Activated T-cell treated with anti-CD3 and anti-CD28 coated beads, Interleukin-2, amount 50 U/mL, for 1 hour (primary cell): Measurements from ENCODE around the gene TBCA.
"Not testable (repeated sequence)": the region's sequence is repeated elsewhere in the genome, so short reads cannot be mapped to it uniquely, and the experiment has no call there.

Experiments used
- DNase-seq: peaks from one replicate; pipeline ENCODE4 v3.0.0-alpha.2; 2020

TBCA gene

GRCh38 chr5:77699569-77699968, 76.6 kb downstream of the TBCA start:
- not testable (repeated sequence) for DNase-seq

- no peak for DNase-seq
Measured at GRCh38 chr5:77698920-77699319, 77.2 kb downstream of the TBCA start.

- DNase-seq: no peak
Measured at GRCh38 chr5:77697692-77698091, 78.4 kb downstream of the TBCA start.

- DNase-seq: no peak
Measured at GRCh38 chr5:77696120-77696519, 80.0 kb downstream of the TBCA start.

- no peak for DNase-seq
Measured at GRCh38 chr5:77693913-77694312, 82.2 kb downstream of the TBCA start.

GRCh38 chr5:77683171-77683732, 92.9 kb downstream of the TBCA start:
- no peak for DNase-seq

- no peak for DNase-seq
Measured at GRCh38 chr5:77670526-77670925, 105.6 kb downstream of the TBCA start.

GRCh38 chr5:77669677-77670076, 106.5 kb downstream of the TBCA start:
- DNase-seq: no peak

GRCh38 chr5:77663090-77663863, 112.9 kb downstream of the TBCA start:
- DNase-seq: no peak

- no peak for DNase-seq
Measured at GRCh38 chr5:77662635-77663034, 113.5 kb downstream of the TBCA start.

GRCh38 chr5:77658662-77659061, 117.5 kb downstream of the TBCA start:
- no peak for DNase-seq

GRCh38 chr5:77651343-77651742, 124.8 kb downstream of the TBCA start:
- no peak for DNase-seq

GRCh38 chr5:77650686-77651085, 125.5 kb downstream of the TBCA start:
- no peak for DNase-seq

GRCh38 chr5:77649776-77650175, 126.4 kb downstream of the TBCA start:
- no peak for DNase-seq

- no peak for DNase-seq
Measured at GRCh38 chr5:77645995-77646639, 130.0 kb downstream of the TBCA start.

- peak; percentile 55 for DNase-seq
Measured at GRCh38 chr5:77645158-77645994, 130.8 kb downstream of the TBCA start.

- no peak for DNase-seq
Measured at GRCh38 chr5:77644371-77645157, 131.6 kb downstream of the TBCA start.

- no peak for DNase-seq
Measured at GRCh38 chr5:77643654-77644370, 132.3 kb downstream of the TBCA start.

GRCh38 chr5:77642738-77643653, 133.1 kb downstream of the TBCA start:
- DNase-seq: no peak

- no peak for DNase-seq
Measured at GRCh38 chr5:77641963-77642737, 134.0 kb downstream of the TBCA start.
